ENCODE results near the gene DEPDC5. TPM values are rescaled to one million over a fixed set of nuclear protein-coding genes. Genes with fewer than 3 reads are reported as not detected.

The DEPDC5 gene
- total RNA-seq, 2 donors from 2014 or later: 10.9 to 37.5 TPM

DNA sequence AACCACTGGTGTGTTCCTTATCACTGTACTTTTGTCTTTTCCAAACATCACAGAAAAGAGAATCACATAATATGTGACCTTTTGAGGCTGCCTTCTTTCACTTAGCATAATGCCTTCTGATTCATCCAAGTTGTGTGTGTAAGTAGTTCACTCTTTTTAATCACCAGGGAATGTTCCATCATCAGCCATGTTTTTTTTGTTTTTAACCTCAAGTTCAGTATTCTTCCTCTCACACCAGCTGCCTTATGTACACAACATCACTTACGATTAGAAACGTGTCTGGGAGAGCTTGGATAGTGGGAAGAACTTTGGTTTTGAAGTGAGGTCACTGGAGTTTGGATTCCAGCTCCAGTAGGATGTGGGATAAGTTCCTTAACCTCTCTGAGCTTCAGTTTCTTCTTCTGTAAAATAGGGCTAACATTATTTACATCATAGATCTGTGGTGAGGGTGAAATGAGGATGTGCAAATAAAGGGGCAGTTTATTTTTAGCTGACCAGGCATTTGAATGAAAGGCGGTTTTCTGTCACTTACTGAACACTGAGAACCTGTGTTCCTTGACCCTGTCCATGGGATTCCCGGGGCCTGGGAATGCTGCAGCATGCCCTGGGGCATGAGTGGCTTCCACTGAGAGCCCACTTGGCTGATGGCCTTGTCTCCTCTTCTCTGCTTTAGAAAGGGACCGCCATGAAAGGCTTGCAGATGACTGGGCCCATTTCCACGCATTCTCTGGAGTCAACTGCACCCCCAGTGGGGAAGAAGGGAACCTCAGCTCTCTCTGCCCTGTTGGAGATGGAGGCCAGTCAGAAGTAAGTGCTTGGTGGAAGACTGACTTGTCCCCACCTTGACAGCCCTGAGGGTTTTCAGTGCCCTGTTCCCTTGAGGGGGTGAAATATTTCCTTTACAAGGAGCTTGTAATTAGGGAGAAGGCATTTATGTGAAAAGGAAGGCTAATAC lies 92.6 kb downstream of the DEPDC5 start:
- intact Hi-C loops (cut with DNase I): no loop called here
- WGBS: 77% methylated on average over 6 of the region's 6 CpGs
- Histone ChIP-seq H3K9me3 (no peaks in the 10 kb centered on the region), H3K36me3 (peaks cover 3 to 11% of the 10 kb centered on the region in 2 donors), H3K27me3 (replicated peaks; ENCODE audit: insufficient read depth) (no peaks in the 10 kb centered on the region), H3K27ac (no peak overlapping the region), H3K4me3 (no peak overlapping the region), H3K4me1 (replicated peaks) (no peaks in the 10 kb centered on the region)
- TF ChIP-seq POLR2A (IDR thresholded peaks at IDR 0.05) (no peak), POLR2AphosphoS5 (IDR thresholded peaks at IDR 0.05) (no peak)
- TF ChIP-seq, protein P1, sequence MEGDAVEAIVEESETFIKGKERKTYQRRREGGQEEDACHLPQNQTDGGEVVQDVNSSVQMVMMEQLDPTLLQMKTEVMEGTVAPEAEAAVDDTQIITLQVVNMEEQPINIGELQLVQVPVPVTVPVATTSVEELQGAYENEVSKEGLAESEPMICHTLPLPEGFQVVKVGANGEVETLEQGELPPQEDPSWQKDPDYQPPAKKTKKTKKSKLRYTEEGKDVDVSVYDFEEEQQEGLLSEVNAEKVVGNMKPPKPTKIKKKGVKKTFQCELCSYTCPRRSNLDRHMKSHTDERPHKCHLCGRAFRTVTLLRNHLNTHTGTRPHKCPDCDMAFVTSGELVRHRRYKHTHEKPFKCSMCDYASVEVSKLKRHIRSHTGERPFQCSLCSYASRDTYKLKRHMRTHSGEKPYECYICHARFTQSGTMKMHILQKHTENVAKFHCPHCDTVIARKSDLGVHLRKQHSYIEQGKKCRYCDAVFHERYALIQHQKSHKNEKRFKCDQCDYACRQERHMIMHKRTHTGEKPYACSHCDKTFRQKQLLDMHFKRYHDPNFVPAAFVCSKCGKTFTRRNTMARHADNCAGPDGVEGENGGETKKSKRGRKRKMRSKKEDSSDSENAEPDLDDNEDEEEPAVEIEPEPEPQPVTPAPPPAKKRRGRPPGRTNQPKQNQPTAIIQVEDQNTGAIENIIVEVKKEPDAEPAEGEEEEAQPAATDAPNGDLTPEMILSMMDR (IDR thresholded peaks at IDR 0.05): no peak
- DNase-seq (ENCODE audit: low spot score): no peak

GRCh38 chr22:31848411-31848810 lies 94.6 kb downstream of the DEPDC5 start:
- intact Hi-C loops (cut with DNase I): no loop called here
- peaks cover 3 to 11% of the 10 kb centered on the region in 2 donors for H3K36me3 ChIP-seq
- no peak for DNase-seq (ENCODE audit: low spot score)
- TF ChIP-seq POLR2AphosphoS5 (IDR thresholded peaks at IDR 0.05) (no peak), POLR2A (IDR thresholded peaks at IDR 0.05) (no peak)
- TF ChIP-seq, protein P1 (IDR thresholded peaks at IDR 0.05): no peak
- no peaks in the 10 kb centered on the region for H3K27me3 ChIP-seq (replicated peaks; ENCODE audit: insufficient read depth)
- no peak overlapping the region for H3K27ac ChIP-seq
- H3K9me3 ChIP-seq: no peaks in the 10 kb centered on the region
- no peaks in the 10 kb centered on the region for H3K4me1 ChIP-seq (replicated peaks)
- 100% methylated on average over 1 of the region's 1 CpG for WGBS
- no peak overlapping the region for H3K4me3 ChIP-seq

DNA sequence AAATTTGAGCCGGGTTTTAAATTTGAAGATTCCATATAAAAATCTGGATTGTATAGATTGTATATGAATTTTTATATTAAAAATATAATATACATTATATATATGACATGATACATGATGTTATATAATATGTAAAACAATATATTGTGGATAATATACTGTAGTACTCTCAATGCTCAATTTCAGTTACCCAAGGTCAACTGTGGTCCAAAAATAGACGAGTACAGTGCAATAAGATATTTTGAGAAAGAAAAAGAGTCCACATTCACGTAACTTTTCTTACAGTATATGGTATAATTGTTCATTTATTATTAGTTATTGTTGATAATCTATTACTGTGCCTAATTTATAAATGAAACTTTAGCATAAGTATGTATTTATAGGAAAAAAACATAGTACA lies 96.3 kb downstream of the DEPDC5 start:
- no peaks in the 10 kb centered on the region for H3K9me3 ChIP-seq
- H3K27me3 ChIP-seq (replicated peaks; ENCODE audit: insufficient read depth): no peaks in the 10 kb centered on the region
- no peak for DNase-seq (ENCODE audit: low spot score)
- 95% methylated on average over 3 of the region's 3 CpGs for WGBS
- intact Hi-C loops (cut with DNase I): no loop called here
- no peak overlapping the region for H3K27ac ChIP-seq
- no peaks in the 10 kb centered on the region for H3K4me1 ChIP-seq (replicated peaks)
- TF ChIP-seq, protein P1 (IDR thresholded peaks at IDR 0.05): no peak
- TF ChIP-seq POLR2A (IDR thresholded peaks at IDR 0.05): no peak
- TF ChIP-seq POLR2AphosphoS5 (IDR thresholded peaks at IDR 0.05): no peak
- peaks cover 1 to 11% of the 10 kb centered on the region in 2 donors for H3K36me3 ChIP-seq
- H3K4me3 ChIP-seq: no peak overlapping the region

DNA sequence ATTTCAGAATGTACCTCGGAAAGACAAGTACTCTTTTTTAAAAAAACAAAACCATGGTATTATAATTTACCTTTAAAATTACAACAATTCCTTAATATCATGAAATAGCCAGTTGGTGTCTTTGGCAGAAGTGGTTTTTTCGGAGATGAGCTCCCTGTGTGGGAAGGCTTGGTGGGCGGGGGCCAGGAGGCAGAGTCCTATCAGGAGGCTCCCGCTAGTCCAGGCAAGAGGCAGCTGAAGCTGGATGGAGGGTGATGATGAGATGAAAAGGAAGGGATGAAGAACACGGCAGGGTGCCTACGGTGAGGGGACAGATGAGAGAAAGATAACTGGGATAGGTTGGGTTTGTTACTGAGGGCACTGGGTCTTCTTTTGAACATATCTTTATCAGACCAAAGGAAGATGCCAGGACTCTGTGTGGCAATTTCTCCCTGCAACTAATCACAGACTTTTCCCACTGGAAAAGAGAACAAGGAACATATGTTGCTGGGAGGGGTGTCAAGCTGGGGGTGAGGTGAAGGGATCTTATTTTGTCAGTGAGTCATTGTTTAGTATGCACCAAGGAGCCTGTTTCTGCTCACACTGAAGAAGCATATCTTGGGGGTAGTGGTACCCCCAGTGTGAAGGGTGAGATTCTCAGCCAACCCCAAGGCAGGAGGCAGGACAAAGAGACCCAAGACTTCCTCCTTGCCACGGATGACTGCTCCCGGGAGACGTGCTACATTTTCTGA lies 99.0 kb downstream of the DEPDC5 start:
- no peaks in the 10 kb centered on the region for H3K36me3 ChIP-seq

More for the DNA sequence above, 99.0 kb downstream of the DEPDC5 start:
- DNase-seq (ENCODE audit: low spot score): no peak
- TF ChIP-seq, protein P1 (IDR thresholded peaks at IDR 0.05): no peak
- TF ChIP-seq POLR2AphosphoS5 (IDR thresholded peaks at IDR 0.05) (no peak), POLR2A (IDR thresholded peaks at IDR 0.05) (no peak)
- no peaks in the 10 kb centered on the region for H3K4me1 ChIP-seq (replicated peaks)
- 88% methylated on average over 9 of the region's 9 CpGs for WGBS
- no peak overlapping the region for H3K4me3 ChIP-seq
- intact Hi-C loops (cut with DNase I): no loop called here
- H3K27me3 ChIP-seq (replicated peaks; ENCODE audit: insufficient read depth): no peaks in the 10 kb centered on the region
- H3K27ac ChIP-seq: no peak overlapping the region
- H3K9me3 ChIP-seq: no peaks in the 10 kb centered on the region
